ENCODE measurements around the gene SELENOK. TPM values are rescaled to one million over a fixed set of nuclear protein-coding genes. Genes with fewer than 3 reads are reported as not detected.
A peak's percentile ranks its signal among the peaks of the same experiment; 100 is the strongest.

Gene SELENOK
- total RNA-seq, 3 donors from 2014 or later, result 37.2 to 56.2 (median 47.2) TPM

DNA sequence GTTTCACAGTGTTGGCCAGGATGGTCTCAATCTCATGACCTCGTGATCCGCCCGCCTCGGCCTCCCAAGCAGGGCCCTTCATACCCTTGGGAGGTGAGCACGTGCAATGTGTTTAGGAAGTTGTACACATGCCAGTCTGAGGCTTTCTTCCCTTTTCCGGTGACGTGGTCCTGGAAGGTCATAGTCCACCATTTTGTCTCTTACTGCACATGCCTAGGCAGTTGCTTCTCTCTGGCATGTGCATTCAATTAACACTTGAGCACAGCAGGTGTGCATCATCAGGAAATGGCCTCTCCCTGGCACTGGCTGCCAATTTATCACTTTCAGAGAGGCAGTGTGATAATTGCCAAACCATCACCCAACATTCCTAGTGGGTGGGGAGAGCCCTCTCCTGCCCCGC is 21.7 kb upstream of the SELENOK start:
- DNase-seq (no peak), ATAC-seq (peak; percentile 62)
- intact Hi-C loops (cut with DNase I, micrococcal nuclease), result no loop called here
- Histone ChIP-seq H3K4me3 (no peak overlapping the region), H3K9me3 (no peaks in the 10 kb centered on the region), H3K36me3 (ENCODE audit: low read depth) (no peaks in the 10 kb centered on the region), H3K4me1 (ENCODE audit: low read depth) (no peaks in the 10 kb centered on the region)
- TF ChIP-seq, protein P1, sequence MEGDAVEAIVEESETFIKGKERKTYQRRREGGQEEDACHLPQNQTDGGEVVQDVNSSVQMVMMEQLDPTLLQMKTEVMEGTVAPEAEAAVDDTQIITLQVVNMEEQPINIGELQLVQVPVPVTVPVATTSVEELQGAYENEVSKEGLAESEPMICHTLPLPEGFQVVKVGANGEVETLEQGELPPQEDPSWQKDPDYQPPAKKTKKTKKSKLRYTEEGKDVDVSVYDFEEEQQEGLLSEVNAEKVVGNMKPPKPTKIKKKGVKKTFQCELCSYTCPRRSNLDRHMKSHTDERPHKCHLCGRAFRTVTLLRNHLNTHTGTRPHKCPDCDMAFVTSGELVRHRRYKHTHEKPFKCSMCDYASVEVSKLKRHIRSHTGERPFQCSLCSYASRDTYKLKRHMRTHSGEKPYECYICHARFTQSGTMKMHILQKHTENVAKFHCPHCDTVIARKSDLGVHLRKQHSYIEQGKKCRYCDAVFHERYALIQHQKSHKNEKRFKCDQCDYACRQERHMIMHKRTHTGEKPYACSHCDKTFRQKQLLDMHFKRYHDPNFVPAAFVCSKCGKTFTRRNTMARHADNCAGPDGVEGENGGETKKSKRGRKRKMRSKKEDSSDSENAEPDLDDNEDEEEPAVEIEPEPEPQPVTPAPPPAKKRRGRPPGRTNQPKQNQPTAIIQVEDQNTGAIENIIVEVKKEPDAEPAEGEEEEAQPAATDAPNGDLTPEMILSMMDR (IDR thresholded peaks at IDR 0.05), result no peak

DNA sequence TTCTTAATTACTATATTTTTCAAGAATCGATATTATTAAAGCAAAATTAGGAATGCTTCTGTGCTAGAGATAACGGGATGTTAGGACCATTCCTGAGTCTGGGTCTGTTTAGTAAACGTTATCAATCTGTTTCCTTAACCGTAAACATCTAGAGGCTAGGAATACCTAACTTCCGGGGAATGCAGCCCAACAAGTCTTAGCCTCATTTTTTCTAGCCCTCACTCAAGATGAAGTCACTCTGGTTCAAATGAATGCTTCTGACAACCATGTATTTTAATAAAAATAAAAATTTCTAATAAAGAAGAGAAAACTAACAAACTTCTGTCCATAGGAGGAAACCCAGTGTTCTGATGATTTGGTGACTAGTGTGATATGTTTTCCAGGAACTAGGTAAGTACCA is 11.1 kb upstream of the SELENOK start:
- ATAC-seq (no peak), DNase-seq (no peak)
- Histone ChIP-seq H3K9me3 (no peaks in the 10 kb centered on the region), H3K36me3 (ENCODE audit: low read depth) (no peaks in the 10 kb centered on the region), H3K4me1 (ENCODE audit: low read depth) (peaks cover 3% of the 10 kb centered on the region), H3K4me3 (no peak overlapping the region)
- TF ChIP-seq, protein P1 (IDR thresholded peaks at IDR 0.05), result no peak
- intact Hi-C loops (cut with DNase I, micrococcal nuclease), result no loop called here

DNA sequence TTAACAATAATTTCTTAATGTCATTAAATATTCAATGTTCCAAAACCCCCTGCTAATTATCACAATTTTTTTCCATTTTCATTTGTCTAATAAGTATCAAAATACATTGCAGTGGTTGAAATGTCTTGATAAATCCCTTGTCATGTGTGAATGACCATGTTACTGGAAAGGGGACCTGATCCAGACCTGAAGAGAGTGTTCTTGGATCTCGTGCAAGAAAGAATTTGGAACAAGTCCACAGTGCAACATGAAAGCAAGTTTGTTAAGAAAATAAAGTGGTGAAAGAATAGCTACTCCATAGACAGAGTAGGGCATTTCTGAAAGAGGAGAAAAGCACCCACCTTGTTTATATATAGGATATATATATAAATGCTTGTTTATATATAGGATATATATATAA is 10.4 kb upstream of the SELENOK start:
- DNase-seq (no peak), ATAC-seq (no peak)
- Histone ChIP-seq H3K9me3 (no peaks in the 10 kb centered on the region), H3K4me3 (no peak overlapping the region), H3K36me3 (ENCODE audit: low read depth) (no peaks in the 10 kb centered on the region), H3K4me1 (ENCODE audit: low read depth) (peaks cover 3% of the 10 kb centered on the region)
- intact Hi-C loops (cut with DNase I, micrococcal nuclease), result no loop called here
- TF ChIP-seq, protein P1 (IDR thresholded peaks at IDR 0.05), result no peak

DNA sequence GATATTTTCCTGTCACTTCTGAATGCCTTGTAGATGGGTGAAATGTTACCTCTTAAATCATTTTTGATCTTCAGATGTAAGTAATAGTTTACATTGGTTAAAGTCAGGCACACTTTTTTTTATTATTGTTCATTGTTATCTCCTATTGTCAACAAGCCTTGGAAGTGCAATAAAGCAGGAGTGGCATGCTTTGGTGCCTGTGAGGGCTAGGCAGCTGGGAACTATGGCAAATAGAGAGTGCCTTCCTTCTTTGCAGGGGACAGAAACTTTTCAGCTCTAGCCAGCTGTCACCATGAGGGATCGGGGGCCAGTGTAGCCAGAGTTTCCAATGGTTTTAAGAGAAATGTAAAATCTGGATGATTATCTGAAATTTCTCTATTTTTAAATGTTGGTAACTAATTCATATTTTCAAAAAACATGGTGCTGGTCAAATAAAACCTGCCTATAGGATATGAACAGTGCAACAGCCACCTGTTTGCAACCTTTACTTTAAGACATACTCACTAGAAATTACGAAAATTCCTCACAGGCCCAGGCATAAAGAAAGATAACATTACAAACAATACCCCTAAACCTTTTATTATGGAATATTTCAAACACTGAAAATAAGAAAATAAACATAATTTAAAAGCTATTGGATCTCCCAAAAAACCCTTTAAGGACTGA is 9.1 kb upstream of the SELENOK start:
- Histone ChIP-seq H3K4me3 (no peak overlapping the region), H3K4me1 (ENCODE audit: low read depth) (peaks cover 3% of the 10 kb centered on the region), H3K36me3 (ENCODE audit: low read depth) (no peaks in the 10 kb centered on the region), H3K9me3 (no peaks in the 10 kb centered on the region)
- DNase-seq (peak; percentile 40 to 60 (median 50)), ATAC-seq (peak; percentile 99)
- TF ChIP-seq, protein P1 (IDR thresholded peaks at IDR 0.05), result no peak
- intact Hi-C loops (cut with DNase I, micrococcal nuclease), result no loop called here

DNA sequence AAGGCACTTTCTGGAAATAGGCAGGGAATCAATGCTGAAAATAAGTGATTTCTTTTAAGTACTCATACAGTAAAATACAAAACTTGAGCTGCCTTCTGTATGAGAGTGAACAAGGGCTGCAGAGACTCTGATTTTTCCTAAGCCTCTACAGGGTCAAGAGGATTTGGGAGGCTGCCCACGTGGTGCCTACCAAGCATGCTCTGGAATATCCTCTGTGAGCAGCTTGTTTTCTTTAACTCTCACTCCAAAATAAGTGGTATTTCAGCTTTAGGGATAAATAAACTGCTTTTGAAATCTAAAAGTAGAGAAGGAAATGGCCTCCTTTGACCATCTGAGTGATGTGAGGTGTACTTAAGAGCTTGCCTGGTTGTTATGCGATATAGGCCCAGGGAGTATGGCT is 8.1 kb upstream of the SELENOK start:
- no peak overlapping the region for H3K4me3 ChIP-seq
- ATAC-seq, result no peak
- intact Hi-C loops (cut with DNase I, micrococcal nuclease), result no loop called here
- H3K4me1 ChIP-seq (ENCODE audit: low read depth), result peaks cover 3% of the 10 kb centered on the region
- DNase-seq, result no peak
- no peaks in the 10 kb centered on the region for H3K9me3 ChIP-seq
- H3K36me3 ChIP-seq (ENCODE audit: low read depth), result no peaks in the 10 kb centered on the region
- TF ChIP-seq, protein P1 (IDR thresholded peaks at IDR 0.05), result no peak

DNA sequence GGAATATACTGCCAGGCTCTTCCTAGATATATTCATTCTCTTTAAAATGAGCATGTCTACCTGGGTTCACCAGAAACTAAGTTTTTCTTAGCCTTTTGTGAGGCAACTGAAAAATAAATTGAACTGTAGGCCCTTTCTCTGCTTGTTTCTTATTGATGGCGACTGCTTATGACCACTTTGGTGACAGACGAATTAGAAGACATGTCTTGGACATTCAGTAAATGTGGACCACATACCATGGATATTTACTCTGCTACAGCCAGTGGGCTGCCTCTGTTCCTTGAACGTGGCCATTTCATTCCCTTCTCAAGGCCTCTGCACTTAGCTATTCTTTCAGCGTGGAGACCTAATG is 603 bp upstream of the SELENOK start:
- H3K36me3 ChIP-seq (ENCODE audit: low read depth), result peaks cover 3% of the 10 kb centered on the region
- no peaks in the 10 kb centered on the region for H3K9me3 ChIP-seq
- intact Hi-C loops (cut with DNase I, micrococcal nuclease), result no loop called here
- TF ChIP-seq, protein P1 (IDR thresholded peaks at IDR 0.05), result no peak
- H3K4me3 ChIP-seq, result peak overlapping the region; percentile 20
- no peak for ATAC-seq
- H3K4me1 ChIP-seq (ENCODE audit: low read depth), result peaks cover 24% of the 10 kb centered on the region
- DNase-seq, result peak in 1 of 3 donors; percentile 17

Data from mucosa of descending colon (tissue), 3 donors.